ENCODE results near the gene TAP2. TPM values are rescaled to one million over a fixed set of nuclear protein-coding genes. Genes with fewer than 3 reads are reported as not detected.

Gene TAP2
- polyA plus RNA-seq, 1 of the 3 experiments (the other 2 are of a cell fraction): 19.9 TPM

GRCh38 chr6:32794510-32794909 lies 44.0 kb downstream of the TAP2 start:
- POLR2A ChIA-PET: no interaction called here
- Histone ChIP-seq H3K27ac (ENCODE audit: low read depth in 2 of 2, low read length in 1 of 2) (no peak overlapping the region), H3K4me2 (no peak overlapping the region), H4K20me1 (ENCODE audit: insufficient read depth) (no peaks in the 10 kb centered on the region), H3K9ac (no peak overlapping the region), H3K79me2 (ENCODE audit: insufficient read depth) (no peaks in the 10 kb centered on the region), H3K9me2 (no peaks in the 10 kb centered on the region), H3K27me3 (ENCODE audit: insufficient read depth) (peaks cover 56% of the 10 kb centered on the region; the same call in 1 of the 2 replicates), H3K4me1 (ENCODE audit: control insufficient read depth in 1 of 2, insufficient read depth in 2 of 2, low read depth in 1 of 2, low read length in 1 of 2) (no peaks in the 10 kb centered on the region; a peak in 1 of 4 replicates), H3K4me3 (ENCODE audit: low read depth in 2 of 2, low read length in 1 of 2) (no peak overlapping the region), H3K36me3 (replicated peaks in 1 of 2; ENCODE audit: control insufficient read depth in 1 of 2, insufficient read depth in 2 of 2, low read length in 1 of 2) (no peaks in the 10 kb centered on the region), H3F3A (replicated peaks; ENCODE audit: insufficient read depth) (no peaks in the 10 kb centered on the region), H3K9me3 (no peaks in the 10 kb centered on the region), H2AFZ (ENCODE audit: low read depth) (no peak overlapping the region)
- TF ChIP-seq FOXM1 (IDR thresholded peaks at IDR 0.05; ENCODE audit: low read depth) (no peak), ZBTB33 (IDR thresholded peaks at IDR 0.05; ENCODE audit: borderline replicate concordance, low read depth) (no peak), RXRA (IDR thresholded peaks at IDR 0.05; ENCODE audit: borderline replicate concordance, low read depth) (no peak), NRF1 (IDR thresholded peaks at IDR 0.05; ENCODE audit: low read depth, low read length) (no peak), EZH2phosphoT487 (IDR thresholded peaks at IDR 0.05; ENCODE audit: borderline replicate concordance, low read depth) (no peak), FOXJ3 (CRISPR knock-in tag; IDR thresholded peaks at IDR 0.05) (no peak), TAF1 (IDR thresholded peaks at IDR 0.05; ENCODE audit: borderline replicate concordance, low read depth, low read length) (no peak), TCF12 (IDR thresholded peaks at IDR 0.05) (no peak), GABPA (IDR thresholded peaks at IDR 0.05; ENCODE audit: low read depth) (no peak), SMC3 (IDR thresholded peaks at IDR 0.05; ENCODE audit: low read depth, low read length) (no peak), CTCF (IDR thresholded peaks at IDR 0.05) (no peak), IRF3 (IDR thresholded peaks at IDR 0.05; ENCODE audit: low read depth, low read length) (no peak), MAX (IDR thresholded peaks at IDR 0.05; ENCODE audit: low read depth) (no peak), PBX3 (IDR thresholded peaks at IDR 0.05) (no peak), USF2 (IDR thresholded peaks at IDR 0.05; ENCODE audit: borderline replicate concordance, low read depth, low read length) (no peak), TEAD4 (IDR thresholded peaks at IDR 0.05; ENCODE audit: borderline replicate concordance, insufficient read depth) (no peak)
- DNase-seq: no peak
- CTCF ChIA-PET: interaction anchor here (0.5 to 2.6 kb wide), 4 partner anchors 9 to 562 kb away, joined by 3 to 10 read pairs (median 3); no protein-coding TSS in a partner anchor
- 6% methylated on average over 2 of the region's 2 CpGs for WGBS (ENCODE audit: low lambda C conversion rate)
